BJ (cell line): ENCODE measurements around the gene BIRC7. TPM values are rescaled to one million over a fixed set of nuclear protein-coding genes. Genes with fewer than 3 reads are reported as not detected.

ENCODE experiments used
- CTCF ChIA-PET: fragments of 350-600 bp; formaldehyde crosslinking; extraction: SDS; loops from one replicate; lab custom pipeline; 2021; ENCODE audit warnings: antibody characterized with exemption, inconsistent platforms; lab: Yijun Ruan, JAX
- POLR2A ChIA-PET: fragments of 300-600 bp; sonication (Branson Sonifier 250); formaldehyde crosslinking; extraction: SDS; loops from one replicate; lab custom pipeline; 2021; ENCODE audit warnings: antibody characterized with exemption; lab: Charles Lee
- DNase-seq: peaks from one replicate; pipeline ENCODE4 v3.0.0-alpha.2; 2011; ENCODE audit warnings: low read depth
- H3K27me3 ChIP-seq: 2 replicates; pipeline ENCODE4 v1.6.0; 2011; ENCODE audit warnings: low read length; ENCODE audit not compliant: control insufficient read depth, insufficient read depth
- H3K36me3 ChIP-seq: 2 replicates; pipeline ENCODE4 v1.5.1; 2011; ENCODE audit warnings: low read length; ENCODE audit not compliant: control insufficient read depth, insufficient read depth
- H3K4me3 ChIP-seq: 2 replicates; pipeline ENCODE4 v1.5.1; 2011; ENCODE audit warnings: low read depth, mild to moderate bottlenecking, control low read depth, low read length
- polyA plus RNA-seq: library from polyadenylated mRNA; depleted of rRNA; stranded (reverse); fragments of >200 nt; gene quantifications from 2 replicates; pipeline ENCODE4 v1.2.3, GENCODE V29; 2011
- TF ChIP-seq, protein P1 (sequence below): IDR thresholded peaks from 2 replicates; pipeline ENCODE4 v1.5.1; 2011; ENCODE audit warnings: low read depth, mild to moderate bottlenecking, control low read depth, inconsistent platforms, low read length, moderate library complexity; ENCODE audit not compliant: insufficient read depth

The BIRC7 gene
- polyA plus RNA-seq, 1 experiment, result not detected

- CTCF ChIA-PET, result interaction anchor here (2.9 kb wide), 1 partner anchor 40 kb away, joined by 9 read pairs; no protein-coding TSS in a partner anchor
- H3K4me3 ChIP-seq, result no peak overlapping the region
- DNase-seq, result no peak
Measured at GRCh38 chr20:63264519-63264918, 28.8 kb downstream of the BIRC7 start.

DNA sequence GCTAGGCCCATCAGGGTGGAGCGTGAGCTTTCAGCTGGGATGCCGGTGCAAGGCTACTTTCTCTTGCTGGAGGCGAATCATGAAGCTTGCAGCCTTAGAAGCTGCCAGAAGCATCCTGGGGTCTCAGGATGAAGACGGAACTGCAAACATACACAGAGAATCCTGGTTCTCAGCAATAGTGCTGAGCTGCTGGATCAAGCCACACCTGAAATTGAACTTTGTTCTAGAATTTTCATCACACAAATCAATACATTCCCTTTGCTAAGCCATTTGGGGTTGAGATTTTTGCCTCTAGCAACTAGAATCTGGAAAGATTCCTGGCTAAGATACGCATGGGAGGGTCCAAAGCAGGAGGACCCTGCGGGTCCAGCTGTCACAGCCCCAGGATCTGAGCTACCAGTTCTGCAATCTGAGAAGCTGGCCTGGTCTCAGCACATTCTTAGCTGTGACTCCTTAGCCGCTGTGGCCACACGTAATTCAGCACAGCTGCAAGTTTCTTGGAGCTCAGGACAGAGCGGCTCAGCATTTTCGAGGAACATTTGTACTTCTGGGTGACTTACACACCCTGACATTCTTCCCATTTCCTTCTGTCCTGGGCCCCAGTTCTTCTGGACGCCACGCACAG, 30.3 kb downstream of the BIRC7 start:
- ChIA-PET POLR2A (interaction anchor here (0.6 kb wide), 1 partner anchor 9 kb away, joined by 3 read pairs; no protein-coding TSS in a partner anchor), CTCF (interaction anchor here (1.0 to 1.5 kb wide), 4 partner anchors 14 to 116 kb away, joined by 3 to 9 read pairs (median 4); no protein-coding TSS in a partner anchor)
- Histone ChIP-seq H3K4me3 (no peak overlapping the region), H3K27me3 (peaks cover 33% of the 10 kb centered on the region), H3K36me3 (peaks cover 3% of the 10 kb centered on the region)
- TF ChIP-seq, protein P1, sequence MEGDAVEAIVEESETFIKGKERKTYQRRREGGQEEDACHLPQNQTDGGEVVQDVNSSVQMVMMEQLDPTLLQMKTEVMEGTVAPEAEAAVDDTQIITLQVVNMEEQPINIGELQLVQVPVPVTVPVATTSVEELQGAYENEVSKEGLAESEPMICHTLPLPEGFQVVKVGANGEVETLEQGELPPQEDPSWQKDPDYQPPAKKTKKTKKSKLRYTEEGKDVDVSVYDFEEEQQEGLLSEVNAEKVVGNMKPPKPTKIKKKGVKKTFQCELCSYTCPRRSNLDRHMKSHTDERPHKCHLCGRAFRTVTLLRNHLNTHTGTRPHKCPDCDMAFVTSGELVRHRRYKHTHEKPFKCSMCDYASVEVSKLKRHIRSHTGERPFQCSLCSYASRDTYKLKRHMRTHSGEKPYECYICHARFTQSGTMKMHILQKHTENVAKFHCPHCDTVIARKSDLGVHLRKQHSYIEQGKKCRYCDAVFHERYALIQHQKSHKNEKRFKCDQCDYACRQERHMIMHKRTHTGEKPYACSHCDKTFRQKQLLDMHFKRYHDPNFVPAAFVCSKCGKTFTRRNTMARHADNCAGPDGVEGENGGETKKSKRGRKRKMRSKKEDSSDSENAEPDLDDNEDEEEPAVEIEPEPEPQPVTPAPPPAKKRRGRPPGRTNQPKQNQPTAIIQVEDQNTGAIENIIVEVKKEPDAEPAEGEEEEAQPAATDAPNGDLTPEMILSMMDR, result no peak
- DNase-seq, result no peak

More at GRCh38 chr20:63264519-63264918, 28.8 kb downstream of the BIRC7 start:
- POLR2A ChIA-PET, result no interaction called here
- H3K27me3 ChIP-seq, result peaks cover 42% of the 10 kb centered on the region
- TF ChIP-seq, protein P1, result no peak
- H3K36me3 ChIP-seq, result no peaks in the 10 kb centered on the region

- H3K4me3 ChIP-seq, result no peak overlapping the region
- TF ChIP-seq, protein P1, result no peak
- peaks cover 3% of the 10 kb centered on the region for H3K36me3 ChIP-seq
- no peak for DNase-seq
- CTCF ChIA-PET, result no interaction called here
- POLR2A ChIA-PET, result no interaction called here
- peaks cover 20% of the 10 kb centered on the region for H3K27me3 ChIP-seq
Measured at GRCh38 chr20:63267691-63268090, 32.0 kb downstream of the BIRC7 start.

DNA sequence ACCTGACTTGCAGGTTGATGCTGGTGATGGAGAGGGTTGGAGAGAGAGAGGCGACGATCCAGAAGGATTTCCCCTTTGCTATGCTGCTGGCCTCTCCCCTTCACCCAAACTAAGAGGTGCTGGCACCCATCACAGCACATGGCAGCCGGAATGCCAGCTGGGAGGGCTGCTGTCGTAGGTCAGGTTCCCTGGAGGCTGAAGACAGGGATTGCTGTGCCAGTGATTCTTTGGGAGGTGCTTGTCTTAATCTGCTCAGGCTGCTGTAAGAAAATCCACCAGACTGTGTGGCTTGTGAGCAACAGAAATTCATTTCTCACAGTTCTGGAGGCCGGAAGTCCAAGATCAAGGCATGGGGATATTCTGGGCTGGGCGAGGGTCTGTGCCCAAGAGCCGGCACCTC, 32.6 kb downstream of the BIRC7 start:
- TF ChIP-seq, protein P1, result no peak
- Histone ChIP-seq H3K27me3 (peaks cover 15% of the 10 kb centered on the region), H3K36me3 (peaks cover 3% of the 10 kb centered on the region), H3K4me3 (no peak overlapping the region)
- ChIA-PET CTCF (interaction anchor here (1.1 kb wide), 1 partner anchor 29 kb away, joined by 3 read pairs; no protein-coding TSS in a partner anchor), POLR2A (no interaction called here)
- DNase-seq, result no peak

DNA sequence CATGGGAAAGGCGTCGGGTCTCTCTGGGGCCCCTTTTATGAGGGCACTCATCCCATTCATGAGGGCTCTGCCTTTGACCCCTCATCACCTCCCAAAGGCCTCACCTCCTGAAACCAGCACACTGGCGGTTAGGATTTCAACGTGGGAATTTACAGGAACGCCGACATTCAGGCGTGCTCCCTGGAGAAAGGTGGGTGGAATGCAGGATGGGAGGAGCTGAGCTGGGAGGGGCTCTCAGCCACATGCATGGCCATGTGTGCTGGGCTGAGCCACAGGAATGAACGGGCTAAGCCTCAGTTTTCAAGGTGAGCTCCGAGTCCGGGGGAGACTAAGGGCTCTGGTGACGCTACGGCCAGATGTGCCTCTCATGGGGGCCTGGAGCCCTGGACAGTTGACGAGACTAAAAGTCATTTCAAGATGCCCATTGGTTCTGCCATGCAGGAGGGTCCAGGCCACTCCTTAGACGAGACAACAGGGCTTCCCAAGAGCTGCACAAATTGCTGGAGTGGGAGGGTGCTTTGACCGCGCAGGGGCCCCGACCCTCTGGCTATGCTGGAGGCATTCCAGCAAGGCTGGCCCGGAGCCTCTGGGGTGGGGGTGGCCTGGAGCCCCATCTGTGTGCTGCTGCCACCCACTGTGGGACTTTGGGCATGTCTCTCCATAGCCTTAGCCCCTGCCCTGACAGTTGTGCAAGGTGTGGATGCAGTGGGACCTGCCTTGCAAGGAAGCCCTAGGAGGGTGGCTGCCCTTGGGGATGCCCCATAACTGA, 33.1 kb downstream of the BIRC7 start:
- POLR2A ChIA-PET, result no interaction called here
- TF ChIP-seq, protein P1, result no peak
- CTCF ChIA-PET, result interaction anchor here (0.6 to 1.2 kb wide), 5 partner anchors 8 to 46 kb away, joined by 3 to 4 read pairs (median 3); no protein-coding TSS in a partner anchor
- no peak overlapping the region for H3K4me3 ChIP-seq
- DNase-seq, result no peak
- H3K36me3 ChIP-seq, result peaks cover 3% of the 10 kb centered on the region
- H3K27me3 ChIP-seq, result peaks cover 14% of the 10 kb centered on the region
